Fibroblast of the aortic adventitia (primary cell): ENCODE measurements around the gene LIMA1. TPM values are rescaled to one million over a fixed set of nuclear protein-coding genes. Genes with fewer than 3 reads are reported as not detected.
A peak's percentile ranks its signal among the peaks of the same experiment; 100 is the strongest.
"Not testable (repeated sequence)": the region's sequence is repeated elsewhere in the genome, so short reads cannot be mapped to it uniquely, and the experiment has no call there.

Source experiments
- DNase-seq: peaks from one replicate; pipeline ENCODE4 v3.0.0-alpha.2; 2010; ENCODE audit warnings: low read depth
- H3K4me3 ChIP-seq: 2 replicates; pipeline ENCODE4 v1.5.1; 2011; ENCODE audit warnings: low read depth, mild to moderate bottlenecking, control low read depth, low read length, moderate library complexity
- total RNA-seq: library from RNA; depleted of rRNA; stranded (reverse); fragments of >200 nt; gene quantifications from 2 replicates; pipeline ENCODE4 v1.2.3, GENCODE V29; 2012; ENCODE audit warnings: low replicate concordance
- TF ChIP-seq, protein P1 (sequence below): IDR thresholded peaks from 2 replicates; pipeline ENCODE4 v1.5.1; 2011; ENCODE audit warnings: mild to moderate bottlenecking, low read length, control low read depth, inconsistent platforms; ENCODE audit not compliant: insufficient read depth

The LIMA1 gene
- total RNA-seq, 1 donor = 229 TPM

DNA sequence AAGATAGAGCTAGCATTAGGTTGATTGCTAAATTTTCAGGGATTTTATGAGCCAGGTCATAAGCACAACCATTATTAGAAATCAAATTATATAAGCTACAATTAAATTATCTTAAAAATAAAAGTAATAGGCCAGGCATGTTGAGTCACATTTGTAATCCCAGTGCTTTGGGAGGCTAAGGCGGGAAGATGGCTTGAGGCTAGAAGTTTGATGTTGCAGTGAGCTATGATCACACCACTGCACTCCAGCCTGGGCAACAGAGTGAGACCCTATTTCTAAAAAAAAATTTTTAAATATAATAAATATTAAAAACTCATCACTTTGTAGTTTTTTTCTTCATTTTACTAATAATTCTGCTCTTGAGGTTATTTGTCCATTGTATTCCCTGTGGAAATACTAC is 1.9 kb upstream of the LIMA1 start:
- DNase-seq = no peak
- TF ChIP-seq, protein P1, sequence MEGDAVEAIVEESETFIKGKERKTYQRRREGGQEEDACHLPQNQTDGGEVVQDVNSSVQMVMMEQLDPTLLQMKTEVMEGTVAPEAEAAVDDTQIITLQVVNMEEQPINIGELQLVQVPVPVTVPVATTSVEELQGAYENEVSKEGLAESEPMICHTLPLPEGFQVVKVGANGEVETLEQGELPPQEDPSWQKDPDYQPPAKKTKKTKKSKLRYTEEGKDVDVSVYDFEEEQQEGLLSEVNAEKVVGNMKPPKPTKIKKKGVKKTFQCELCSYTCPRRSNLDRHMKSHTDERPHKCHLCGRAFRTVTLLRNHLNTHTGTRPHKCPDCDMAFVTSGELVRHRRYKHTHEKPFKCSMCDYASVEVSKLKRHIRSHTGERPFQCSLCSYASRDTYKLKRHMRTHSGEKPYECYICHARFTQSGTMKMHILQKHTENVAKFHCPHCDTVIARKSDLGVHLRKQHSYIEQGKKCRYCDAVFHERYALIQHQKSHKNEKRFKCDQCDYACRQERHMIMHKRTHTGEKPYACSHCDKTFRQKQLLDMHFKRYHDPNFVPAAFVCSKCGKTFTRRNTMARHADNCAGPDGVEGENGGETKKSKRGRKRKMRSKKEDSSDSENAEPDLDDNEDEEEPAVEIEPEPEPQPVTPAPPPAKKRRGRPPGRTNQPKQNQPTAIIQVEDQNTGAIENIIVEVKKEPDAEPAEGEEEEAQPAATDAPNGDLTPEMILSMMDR = no peak
- H3K4me3 ChIP-seq = no peak overlapping the region

GRCh38 chr12:50282721-50283228 is 545 bp downstream of the LIMA1 start:
- DNase-seq = peak; percentile 63
- H3K4me3 ChIP-seq = peak overlapping the region; percentile 79
- TF ChIP-seq, protein P1 = no peak

DNA sequence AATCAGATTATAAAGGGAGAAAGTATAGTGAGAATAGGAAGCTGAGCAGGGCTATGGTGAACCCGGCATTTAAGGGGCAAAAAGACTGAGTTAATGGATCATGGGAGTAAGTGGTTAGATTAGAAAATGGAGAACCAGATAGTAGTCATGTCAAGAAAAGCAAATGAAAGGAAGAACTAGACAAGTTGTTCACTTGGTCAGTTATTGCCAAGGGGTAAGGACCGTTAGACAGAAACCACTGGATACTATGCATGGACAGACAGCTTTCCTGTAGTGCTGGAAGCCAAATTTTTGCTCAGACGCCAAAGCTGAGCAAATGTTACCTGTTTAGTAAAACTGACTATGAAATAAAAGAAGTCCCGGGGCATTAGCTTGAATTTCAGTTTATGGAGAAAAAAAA is 3.8 kb downstream of the LIMA1 start:
- no peak overlapping the region for H3K4me3 ChIP-seq
- no peak for DNase-seq
- TF ChIP-seq, protein P1 = no peak

- DNase-seq = no peak
- TF ChIP-seq, protein P1 = no peak
- H3K4me3 ChIP-seq = no peak overlapping the region
Observed at GRCh38 chr12:50276912-50277671, 6.2 kb downstream of the LIMA1 start.

GRCh38 chr12:50276068-50276467 is 7.3 kb downstream of the LIMA1 start:
- no peak overlapping the region for H3K4me3 ChIP-seq
- TF ChIP-seq, protein P1 = no peak
- no peak for DNase-seq

- H3K4me3 ChIP-seq = no peak overlapping the region
- peak; percentile 62 for DNase-seq
- TF ChIP-seq, protein P1 = no peak
Observed at GRCh38 chr12:50275556-50275955, 7.8 kb downstream of the LIMA1 start.

- DNase-seq, H3K4me3 ChIP-seq: not testable (repeated sequence)
Observed at GRCh38 chr12:50275127-50275526, 8.2 kb downstream of the LIMA1 start.
